OCI-LY1 (cell line): ENCODE measurements around the gene WDR70.
"Not testable (repeated sequence)": the region's sequence is repeated elsewhere in the genome, so short reads cannot be mapped to it uniquely, and the experiment has no call there.

ENCODE experiments used
- H2AFZ ChIP-seq: fragments of 200-600 bp; sonication (generic), shearing (Covaris generic); 2 replicates; pipeline ENCODE4 v1.6.0; 2014; ENCODE audit warnings: antibody characterized with exemption, mild to moderate bottlenecking, low read length
- H3F3A ChIP-seq: fragments of 200-600 bp; sonication (generic), shearing (Covaris generic); 2 replicates; pipeline ENCODE4 v1.6.0; 2014; ENCODE audit warnings: mild to moderate bottlenecking, antibody characterized with exemption, low read length, moderate library complexity; ENCODE audit not compliant: insufficient read depth
- H3K27ac ChIP-seq: fragments of 200-600 bp; sonication (generic); 2 replicates; pipeline ENCODE4 v1.5.1; 2014; ENCODE audit warnings: low read length, mixed run types, mild to moderate bottlenecking, low read depth; ENCODE audit not compliant: poor library complexity, severe bottlenecking
- H3K27me3 ChIP-seq: fragments of 200-600 bp; sonication (generic); 2 replicates; pipeline ENCODE4 v1.6.0; 2014; ENCODE audit warnings: antibody characterized with exemption, mild to moderate bottlenecking, low read length, moderate library complexity; ENCODE audit not compliant: insufficient read depth
- H3K36me3 ChIP-seq: fragments of 200-600 bp; sonication (generic); 2 replicates; pipeline ENCODE4 v1.6.1; 2014; ENCODE audit warnings: mild to moderate bottlenecking, antibody characterized with exemption, low read length, moderate library complexity, mixed read lengths; ENCODE audit not compliant: insufficient read depth
- H3K4me1 ChIP-seq: fragments of 200-600 bp; sonication (generic); 2 replicates; pipeline ENCODE4 v1.5.1; 2014; ENCODE audit warnings: mild to moderate bottlenecking, low read length, moderate library complexity; ENCODE audit not compliant: insufficient read depth, severe bottlenecking
- H3K4me2 ChIP-seq: fragments of 200-600 bp; sonication (generic), shearing (Covaris generic); 2 replicates; pipeline ENCODE4 v1.6.1; 2014; ENCODE audit warnings: low read length
- H3K4me3 ChIP-seq: fragments of 200-600 bp; sonication (generic); 2 replicates; pipeline ENCODE4 v1.5.1; 2014; ENCODE audit warnings: low read length, low read depth, mild to moderate bottlenecking, mixed read lengths; ENCODE audit not compliant: poor library complexity, severe bottlenecking
- H3K79me2 ChIP-seq: fragments of 200-600 bp; shearing (Covaris generic); 2 replicates; pipeline ENCODE4 v1.6.1; 2016; ENCODE audit warnings: mixed run types, low read length, mixed read lengths; ENCODE audit not compliant: insufficient read depth
- H3K9ac ChIP-seq: fragments of 200-600 bp; sonication (generic), shearing (Covaris generic); 2 replicates; pipeline ENCODE4 v1.6.1; 2014; ENCODE audit warnings: mild to moderate bottlenecking, low read length, mixed read lengths
- H3K9me2 ChIP-seq: fragments of 200-600 bp; sonication (generic), shearing (Covaris generic); 2 replicates; pipeline ENCODE4 v1.6.1; 2014; ENCODE audit warnings: low read depth, mild to moderate bottlenecking, low read length, mixed read lengths
- H3K9me3 ChIP-seq: fragments of 200-600 bp; shearing (Covaris generic); 2 replicates; pipeline ENCODE4 v1.6.1; 2014; ENCODE audit warnings: low read length, mixed read lengths
- H4K20me1 ChIP-seq: fragments of 200-600 bp; sonication (generic), shearing (Covaris generic); 2 replicates; pipeline ENCODE4 v1.6.0; 2016; ENCODE audit warnings: mild to moderate bottlenecking, low read length; ENCODE audit not compliant: insufficient read depth
- EZH2 ChIP-seq: fragments of 200-600 bp; sonication (generic), shearing (Covaris generic); IDR thresholded peaks from 2 replicates; pipeline ENCODE4 v1.8.0; 2017; ENCODE audit warnings: borderline replicate concordance, mixed run types, mild to moderate bottlenecking, antibody characterized with exemption, low read length, moderate library complexity, mixed read lengths
- TF ChIP-seq, protein P1 (sequence below): fragments of 200-600 bp; sonication (generic), shearing (Covaris generic); IDR thresholded peaks from 2 replicates; pipeline ENCODE4 v1.5.1; 2017; ENCODE audit warnings: mild to moderate bottlenecking, antibody characterized with exemption, low read length, moderate library complexity, mixed read lengths

WDR70 gene

DNA sequence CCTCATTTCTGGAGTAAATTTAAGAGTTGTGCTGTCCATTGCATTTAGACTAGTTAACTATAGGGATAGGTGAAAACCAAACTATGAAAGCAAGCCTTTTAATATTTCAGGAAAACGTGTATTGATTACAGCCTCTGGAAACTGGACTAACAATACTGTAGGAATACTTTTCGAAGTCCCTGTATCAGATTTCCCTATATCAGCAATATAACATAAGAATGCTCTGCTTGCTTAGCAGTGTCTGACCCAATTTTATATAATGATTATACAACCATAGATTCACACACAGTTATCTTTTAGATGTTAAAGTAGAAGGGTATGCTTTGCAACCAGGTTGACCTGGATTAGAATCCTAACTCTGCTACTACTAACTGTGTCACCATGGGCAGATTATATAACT lies 203.1 kb downstream of the WDR70 start:
- Histone ChIP-seq H3K9me2 (no peaks in the 10 kb centered on the region), H3K4me2 (no peak overlapping the region), H3K4me1 (no peaks in the 10 kb centered on the region), H3K27ac (no peak overlapping the region), H2AFZ (no peak overlapping the region), H3K79me2 (no peaks in the 10 kb centered on the region), H3K9me3 (no peaks in the 10 kb centered on the region), H3K36me3 (no peaks in the 10 kb centered on the region), H3K4me3 (no peak overlapping the region), H4K20me1 (no peaks in the 10 kb centered on the region), H3F3A (no peaks in the 10 kb centered on the region), H3K9ac (no peak overlapping the region), H3K27me3 (no peaks in the 10 kb centered on the region)
- TF ChIP-seq, protein P1, sequence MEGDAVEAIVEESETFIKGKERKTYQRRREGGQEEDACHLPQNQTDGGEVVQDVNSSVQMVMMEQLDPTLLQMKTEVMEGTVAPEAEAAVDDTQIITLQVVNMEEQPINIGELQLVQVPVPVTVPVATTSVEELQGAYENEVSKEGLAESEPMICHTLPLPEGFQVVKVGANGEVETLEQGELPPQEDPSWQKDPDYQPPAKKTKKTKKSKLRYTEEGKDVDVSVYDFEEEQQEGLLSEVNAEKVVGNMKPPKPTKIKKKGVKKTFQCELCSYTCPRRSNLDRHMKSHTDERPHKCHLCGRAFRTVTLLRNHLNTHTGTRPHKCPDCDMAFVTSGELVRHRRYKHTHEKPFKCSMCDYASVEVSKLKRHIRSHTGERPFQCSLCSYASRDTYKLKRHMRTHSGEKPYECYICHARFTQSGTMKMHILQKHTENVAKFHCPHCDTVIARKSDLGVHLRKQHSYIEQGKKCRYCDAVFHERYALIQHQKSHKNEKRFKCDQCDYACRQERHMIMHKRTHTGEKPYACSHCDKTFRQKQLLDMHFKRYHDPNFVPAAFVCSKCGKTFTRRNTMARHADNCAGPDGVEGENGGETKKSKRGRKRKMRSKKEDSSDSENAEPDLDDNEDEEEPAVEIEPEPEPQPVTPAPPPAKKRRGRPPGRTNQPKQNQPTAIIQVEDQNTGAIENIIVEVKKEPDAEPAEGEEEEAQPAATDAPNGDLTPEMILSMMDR = no peak
- TF ChIP-seq EZH2 = no peak

DNA sequence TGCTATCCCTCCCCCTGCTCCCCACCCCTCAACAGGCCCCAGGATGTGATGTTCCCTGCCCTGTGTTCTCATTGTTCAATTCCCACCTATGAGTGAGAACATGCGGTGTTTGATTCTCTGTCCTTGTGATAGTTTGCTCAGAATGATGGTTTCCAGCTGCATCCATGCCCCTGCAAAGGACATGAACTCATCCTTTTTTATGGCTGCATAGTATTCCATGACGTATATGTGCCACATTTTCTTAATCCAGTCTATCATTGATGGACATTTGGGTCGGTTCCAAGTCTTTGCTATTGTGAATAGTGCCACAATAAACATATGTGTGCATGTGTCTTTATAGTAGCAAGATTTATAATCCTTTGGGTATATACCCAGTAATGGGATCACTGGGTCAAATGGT lies 214.2 kb downstream of the WDR70 start:
- H3K36me3 ChIP-seq, H3K4me1 ChIP-seq, H3K4me2 ChIP-seq, H3K9me2 ChIP-seq, H3K4me3 ChIP-seq, H3K9me3 ChIP-seq, H3K79me2 ChIP-seq, H3K27me3 ChIP-seq, H3K27ac ChIP-seq, H3F3A ChIP-seq, H4K20me1 ChIP-seq, H2AFZ ChIP-seq, H3K9ac ChIP-seq: not testable (repeated sequence)

DNA sequence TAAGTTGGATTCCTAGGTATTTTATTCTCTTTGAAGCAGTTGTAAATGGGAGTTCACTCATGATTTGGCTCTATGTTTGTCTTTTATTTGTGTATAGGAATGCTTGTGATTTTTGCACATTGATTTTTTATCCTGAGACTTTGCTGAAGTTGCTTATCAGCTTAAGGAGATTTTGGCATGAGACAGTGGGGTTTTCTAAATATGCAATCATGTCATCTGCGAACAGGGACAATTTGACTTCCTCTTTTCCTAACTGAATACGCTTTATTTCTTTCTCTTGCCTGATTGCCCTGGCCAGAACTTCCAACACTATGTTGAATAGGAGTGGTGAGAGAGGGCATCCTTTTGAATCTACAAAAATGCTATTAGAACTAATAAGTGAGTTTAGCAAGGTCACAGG lies 215.7 kb downstream of the WDR70 start:
- not testable (repeated sequence) for H3K27ac ChIP-seq, H3K4me2 ChIP-seq, H3K79me2 ChIP-seq, H3K9ac ChIP-seq, H3K4me1 ChIP-seq, H3K9me2 ChIP-seq, H3K4me3 ChIP-seq, H4K20me1 ChIP-seq, H3K9me3 ChIP-seq, H2AFZ ChIP-seq, H3K27me3 ChIP-seq, H3K36me3 ChIP-seq, H3F3A ChIP-seq

DNA sequence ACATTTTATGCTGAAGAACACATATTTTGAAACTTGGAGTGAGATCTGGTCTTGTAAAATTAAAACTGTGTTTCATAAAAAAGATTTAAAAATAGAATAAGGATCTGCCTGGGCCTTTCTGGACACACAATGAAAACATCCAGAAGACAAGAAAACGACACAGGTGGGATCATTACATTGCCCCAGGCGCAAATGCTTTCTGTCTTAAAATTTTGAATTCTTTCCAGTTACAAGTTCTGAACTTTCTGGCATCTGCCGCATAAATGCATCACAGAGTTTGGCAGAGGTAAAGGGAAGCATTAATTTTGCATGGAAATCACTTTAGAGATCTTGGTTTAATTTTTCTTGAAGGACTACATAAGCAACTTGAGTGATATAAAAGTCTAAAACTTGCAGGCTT lies 219.6 kb downstream of the WDR70 start:
- Histone ChIP-seq H4K20me1 (no peaks in the 10 kb centered on the region), H3K27me3 (no peaks in the 10 kb centered on the region), H3K79me2 (no peaks in the 10 kb centered on the region), H3K36me3 (no peaks in the 10 kb centered on the region), H2AFZ (no peak overlapping the region), H3K4me2 (no peak overlapping the region), H3K9me2 (no peaks in the 10 kb centered on the region), H3K27ac (no peak overlapping the region), H3F3A (no peaks in the 10 kb centered on the region), H3K9ac (no peak overlapping the region), H3K9me3 (peaks cover 6% of the 10 kb centered on the region), H3K4me3 (no peak overlapping the region), H3K4me1 (no peaks in the 10 kb centered on the region)
- no peak for TF ChIP-seq EZH2
- TF ChIP-seq, protein P1 = no peak
